ENCODE data around the gene KRT13. TPM values are rescaled to one million over a fixed set of nuclear protein-coding genes. Genes with fewer than 3 reads are reported as not detected.

The KRT13 gene
- total and polyA plus RNA-seq, 2 donors (not counting 1 experiment from before 2014, with no cell fraction given), result not detected

Small RNA genes lying within 50 kb of the gene (small RNA-seq; reads per million reads assigned to genes)
- 1.1 reads per million for gene RNU2-32P (ENCODE audit: insufficient read length, low read depth, low replicate concordance)

Other genes with a start within 250 kb of the KRT13 start
- gene KRTAP9-6, start 240.2 kb downstream of the KRT13 start, total RNA-seq, result not detected in 2 replicates
- gene KRTAP9-6, start 240.2 kb downstream of the KRT13 start, polyA plus RNA-seq, result not detected in 2 replicates
- not detected in 2 replicates for gene KRTAP9-7, start 229.9 kb downstream of the KRT13 start, total RNA-seq
- gene KRTAP9-7, start 229.9 kb downstream of the KRT13 start, polyA plus RNA-seq, result not detected in 2 replicates
- gene KRTAP29-1, start 202.8 kb downstream of the KRT13 start, total RNA-seq, result not detected in 2 replicates
- gene KRTAP29-1, start 202.8 kb downstream of the KRT13 start, polyA plus RNA-seq, result 0.43 TPM in 1 of 2 replicates, not detected in the other
- gene KRTAP16-1, start 196.3 kb downstream of the KRT13 start, total RNA-seq, result not detected in 2 replicates
- gene KRTAP16-1, start 196.3 kb downstream of the KRT13 start, polyA plus RNA-seq, result 0.16 and 0.20 TPM in 2 replicates
- gene KRTAP17-1, start 189.9 kb downstream of the KRT13 start, total RNA-seq, result not detected in 2 replicates
- gene KRTAP17-1, start 189.9 kb downstream of the KRT13 start, polyA plus RNA-seq, result not detected in 2 replicates
- not detected in 2 replicates for gene KRT33A, start 154.8 kb downstream of the KRT13 start, total RNA-seq
- not detected in 2 replicates for gene KRT33A, start 154.8 kb downstream of the KRT13 start, polyA plus RNA-seq
- not detected in 2 replicates for gene KRT33B, start 135.8 kb downstream of the KRT13 start, total RNA-seq
- gene KRT33B, start 135.8 kb downstream of the KRT13 start, polyA plus RNA-seq, result not detected in 2 replicates
- not detected in 2 replicates for gene KRT34, start 123.3 kb downstream of the KRT13 start, total RNA-seq
- not detected in 2 replicates for gene KRT34, start 123.3 kb downstream of the KRT13 start, polyA plus RNA-seq
- not detected in 2 replicates for gene KRT31, start 108.0 kb downstream of the KRT13 start, total RNA-seq
- not detected in 2 replicates for gene KRT31, start 108.0 kb downstream of the KRT13 start, polyA plus RNA-seq
- not detected in 2 replicates for gene KRT37, start 81.0 kb downstream of the KRT13 start, total RNA-seq
- not detected in 2 replicates for gene KRT37, start 81.0 kb downstream of the KRT13 start, polyA plus RNA-seq
- gene KRT38, start 64.6 kb downstream of the KRT13 start, total RNA-seq, result not detected in 2 replicates
- not detected in 2 replicates for gene KRT38, start 64.6 kb downstream of the KRT13 start, polyA plus RNA-seq
- not detected in 2 replicates for gene KRT32, start 38.2 kb downstream of the KRT13 start, total RNA-seq
- gene KRT32, start 38.2 kb downstream of the KRT13 start, polyA plus RNA-seq, result not detected in 2 replicates
- not detected in 2 replicates for gene KRT35, start 24.5 kb downstream of the KRT13 start, total RNA-seq
- not detected in 2 replicates for gene KRT35, start 24.5 kb downstream of the KRT13 start, polyA plus RNA-seq
- not detected in 2 replicates for gene KRT36, start 15.7 kb downstream of the KRT13 start, total RNA-seq
- gene KRT36, start 15.7 kb downstream of the KRT13 start, polyA plus RNA-seq, result not detected in 2 replicates
- gene KRT15, start 13.3 kb upstream of the KRT13 start, total RNA-seq, result not detected in 2 replicates
- not detected in 2 replicates for gene KRT15, start 13.3 kb upstream of the KRT13 start, polyA plus RNA-seq
- gene KRT19, start 22.7 kb upstream of the KRT13 start, total RNA-seq, result not detected in 2 replicates
- not detected in 2 replicates for gene KRT19, start 22.7 kb upstream of the KRT13 start, polyA plus RNA-seq
- gene KRT9, start 66.4 kb upstream of the KRT13 start, total RNA-seq, result not detected in 2 replicates
- gene KRT9, start 66.4 kb upstream of the KRT13 start, polyA plus RNA-seq, result not detected in 2 replicates
- gene KRT14, start 81.3 kb upstream of the KRT13 start, total RNA-seq, result not detected in 2 replicates
- gene KRT14, start 81.3 kb upstream of the KRT13 start, polyA plus RNA-seq, result not detected in 2 replicates
- gene KRT16, start 107.2 kb upstream of the KRT13 start, total RNA-seq, result not detected in 2 replicates
- not detected in 2 replicates for gene KRT16, start 107.2 kb upstream of the KRT13 start, polyA plus RNA-seq
- not detected in 2 replicates for gene KRT17, start 119.0 kb upstream of the KRT13 start, total RNA-seq
- not detected in 2 replicates for gene KRT17, start 119.0 kb upstream of the KRT13 start, polyA plus RNA-seq
- gene EIF1, start 183.3 kb upstream of the KRT13 start, total RNA-seq, result 753 and 773 TPM in 2 replicates
- gene EIF1, start 183.3 kb upstream of the KRT13 start, polyA plus RNA-seq, result 2,045 and 2,985 TPM in 2 replicates
- gene GAST, start 206.7 kb upstream of the KRT13 start, total RNA-seq, result not detected in 2 replicates
- gene GAST, start 206.7 kb upstream of the KRT13 start, polyA plus RNA-seq, result not detected in 2 replicates
- 0.15 and 0.37 TPM in 2 replicates for gene HAP1, start 229.0 kb upstream of the KRT13 start, total RNA-seq
- gene HAP1, start 229.0 kb upstream of the KRT13 start, polyA plus RNA-seq, result 0.03 TPM in 2 replicates

Measured in B cell (primary cell).